ENCODE measurements around the gene UBR7. TPM values are rescaled to one million over a fixed set of nuclear protein-coding genes. Genes with fewer than 3 reads are reported as not detected.

Gene UBR7, protein sequence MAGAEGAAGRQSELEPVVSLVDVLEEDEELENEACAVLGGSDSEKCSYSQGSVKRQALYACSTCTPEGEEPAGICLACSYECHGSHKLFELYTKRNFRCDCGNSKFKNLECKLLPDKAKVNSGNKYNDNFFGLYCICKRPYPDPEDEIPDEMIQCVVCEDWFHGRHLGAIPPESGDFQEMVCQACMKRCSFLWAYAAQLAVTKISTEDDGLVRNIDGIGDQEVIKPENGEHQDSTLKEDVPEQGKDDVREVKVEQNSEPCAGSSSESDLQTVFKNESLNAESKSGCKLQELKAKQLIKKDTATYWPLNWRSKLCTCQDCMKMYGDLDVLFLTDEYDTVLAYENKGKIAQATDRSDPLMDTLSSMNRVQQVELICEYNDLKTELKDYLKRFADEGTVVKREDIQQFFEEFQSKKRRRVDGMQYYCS
- total RNA-seq (2022; extraction: Qiagen RNA extraction; ENCODE audit: low read depth) = 26.3 to 30.3 TPM (median 29.7 TPM) in 5 replicates

GRCh38 chr14:93206793-93207467 is at the start of gene UBR7, which contains the start of gene GON7:
UBR7 (plus strand) TSS chr14:93207256; CDS start chr14:93207292, 36 bp downstream.
GON7 (minus strand) TSS chr14:93207065; CDS start chr14:93207037, 28 bp downstream.

GRCh38 chr14:93184391-93185348 is 22.4 kb upstream of the UBR7 start, which contains the start of the genes LYSET and MOAP1:
LYSET (plus strand) TSS chr14:93185317; CDS start chr14:93185406, 89 bp downstream.
MOAP1 (minus strand) TSS chr14:93184897; CDS start chr14:93184242, 655 bp downstream.

Other genes starting within 250 kb of the UBR7 start
- 48.1 to 55.1 TPM (median 49.6 TPM) in 5 replicates for gene ITPK1, start 91.3 kb upstream of the UBR7 start, total RNA-seq (2022; extraction: Qiagen RNA extraction; ENCODE audit: low read depth)
- gene MOAP1, start 22.4 kb upstream of the UBR7 start, total RNA-seq (2022; extraction: Qiagen RNA extraction; ENCODE audit: low read depth) = 11.3 to 17.9 TPM (median 16.0 TPM) in 5 replicates
- 35.8 to 40.4 TPM (median 38.5 TPM) in 5 replicates for gene LYSET, start 21.9 kb upstream of the UBR7 start, total RNA-seq (2022; extraction: Qiagen RNA extraction; ENCODE audit: low read depth)
- 15.8 to 18.6 TPM (median 17.2 TPM) in 5 replicates for gene GON7, start 191 bp upstream of the UBR7 start, total RNA-seq (2022; extraction: Qiagen RNA extraction; ENCODE audit: low read depth)
- gene BTBD7, start 125.8 kb downstream of the UBR7 start, total RNA-seq (2022; extraction: Qiagen RNA extraction; ENCODE audit: low read depth) = 12.1 to 20.2 TPM (median 15.5 TPM) in 5 replicates
- not detected in 5 replicates for gene COX8C, start 139.9 kb downstream of the UBR7 start, total RNA-seq (2022; extraction: Qiagen RNA extraction; ENCODE audit: low read depth)
- gene UNC79, start 223.7 kb downstream of the UBR7 start, total RNA-seq (2022; extraction: Qiagen RNA extraction; ENCODE audit: low read depth) = 0.01 TPM in 2 of 5 replicates, not detected in the others